ENCODE data around the gene GCSH. TPM values are rescaled to one million over a fixed set of nuclear protein-coding genes. Genes with fewer than 3 reads are reported as not detected.

Gene GCSH
- total RNA-seq, 1 donor from 2014 or later: 17.6 TPM

GRCh38 chr16:81060576-81061306 lies 35.5 kb downstream of the GCSH start:
- no peak for FAIRE-seq
- Histone ChIP-seq H3K27me3 (ENCODE audit: control insufficient read depth, insufficient read depth, low read length) (no peaks in the 10 kb centered on the region), H3K36me3 (ENCODE audit: control insufficient read depth, insufficient read depth, low read length) (no peaks in the 10 kb centered on the region), H3K4me3 (ENCODE audit: low read depth, low read length) (no peak overlapping the region)
- DNase-seq (ENCODE audit: low read depth): no peak
- TF ChIP-seq CTCF (IDR thresholded peaks at IDR 0.05; ENCODE audit: insufficient read depth, low read length, severe bottlenecking): no peak

- DNase-seq (ENCODE audit: low read depth) (no peak), FAIRE-seq (no peak)
- TF ChIP-seq CTCF (IDR thresholded peaks at IDR 0.05; ENCODE audit: insufficient read depth, low read length, severe bottlenecking): no peak
- Histone ChIP-seq H3K4me3 (ENCODE audit: low read depth, low read length) (no peak overlapping the region), H3K27me3 (ENCODE audit: control insufficient read depth, insufficient read depth, low read length) (no peaks in the 10 kb centered on the region), H3K36me3 (ENCODE audit: control insufficient read depth, insufficient read depth, low read length) (no peaks in the 10 kb centered on the region)
Measured at GRCh38 chr16:81053761-81054160, 42.4 kb downstream of the GCSH start.

GRCh38 chr16:81042821-81043220 lies 53.4 kb downstream of the GCSH start:
- Histone ChIP-seq H3K27me3 (ENCODE audit: control insufficient read depth, insufficient read depth, low read length) (no peaks in the 10 kb centered on the region), H3K36me3 (ENCODE audit: control insufficient read depth, insufficient read depth, low read length) (peaks cover 15% of the 10 kb centered on the region), H3K4me3 (ENCODE audit: low read depth, low read length) (no peak overlapping the region)
- no peak for TF ChIP-seq CTCF (IDR thresholded peaks at IDR 0.05; ENCODE audit: insufficient read depth, low read length, severe bottlenecking)
- FAIRE-seq: no peak
- DNase-seq (ENCODE audit: low read depth): no peak

- Histone ChIP-seq H3K27me3 (ENCODE audit: control insufficient read depth, insufficient read depth, low read length) (no peaks in the 10 kb centered on the region), H3K36me3 (ENCODE audit: control insufficient read depth, insufficient read depth, low read length) (peaks cover 15% of the 10 kb centered on the region), H3K4me3 (ENCODE audit: low read depth, low read length) (no peak overlapping the region)
- DNase-seq (ENCODE audit: low read depth) (no peak), FAIRE-seq (no peak)
- TF ChIP-seq CTCF (IDR thresholded peaks at IDR 0.05; ENCODE audit: insufficient read depth, low read length, severe bottlenecking): no peak
Measured at GRCh38 chr16:81041696-81042095, 54.5 kb downstream of the GCSH start.

- TF ChIP-seq CTCF (IDR thresholded peaks at IDR 0.05; ENCODE audit: insufficient read depth, low read length, severe bottlenecking): no peak
- H3K36me3 ChIP-seq (ENCODE audit: control insufficient read depth, insufficient read depth, low read length): peaks cover 15% of the 10 kb centered on the region
- FAIRE-seq (no peak), DNase-seq (ENCODE audit: low read depth) (no peak)
- no peaks in the 10 kb centered on the region for H3K27me3 ChIP-seq (ENCODE audit: control insufficient read depth, insufficient read depth, low read length)
- H3K4me3 ChIP-seq (ENCODE audit: low read depth, low read length): no peak overlapping the region
Measured at GRCh38 chr16:81040842-81041241, 55.4 kb downstream of the GCSH start.

GRCh38 chr16:81040131-81040530 lies 56.1 kb downstream of the GCSH start:
- Histone ChIP-seq H3K4me3 (ENCODE audit: low read depth, low read length) (no peak overlapping the region), H3K36me3 (ENCODE audit: control insufficient read depth, insufficient read depth, low read length) (peaks cover 15% of the 10 kb centered on the region), H3K27me3 (ENCODE audit: control insufficient read depth, insufficient read depth, low read length) (no peaks in the 10 kb centered on the region)
- no peak for TF ChIP-seq CTCF (IDR thresholded peaks at IDR 0.05; ENCODE audit: insufficient read depth, low read length, severe bottlenecking)
- DNase-seq (ENCODE audit: low read depth) (no peak), FAIRE-seq (no peak)

Data from bronchial epithelial cell (primary cell).